DMS153 (cell line): Measurements from ENCODE around the gene CCDC40.
A peak's percentile ranks its signal among the peaks of the same experiment; 100 is the strongest.
"Not testable (repeated sequence)": the region's sequence is repeated elsewhere in the genome, so short reads cannot be mapped to it uniquely, and the experiment has no call there.

Experiments
- DNase-seq: peaks from one replicate; lab custom pipeline; 2025; lab: John Stamatoyannopoulos, UW

Gene CCDC40

DNA sequence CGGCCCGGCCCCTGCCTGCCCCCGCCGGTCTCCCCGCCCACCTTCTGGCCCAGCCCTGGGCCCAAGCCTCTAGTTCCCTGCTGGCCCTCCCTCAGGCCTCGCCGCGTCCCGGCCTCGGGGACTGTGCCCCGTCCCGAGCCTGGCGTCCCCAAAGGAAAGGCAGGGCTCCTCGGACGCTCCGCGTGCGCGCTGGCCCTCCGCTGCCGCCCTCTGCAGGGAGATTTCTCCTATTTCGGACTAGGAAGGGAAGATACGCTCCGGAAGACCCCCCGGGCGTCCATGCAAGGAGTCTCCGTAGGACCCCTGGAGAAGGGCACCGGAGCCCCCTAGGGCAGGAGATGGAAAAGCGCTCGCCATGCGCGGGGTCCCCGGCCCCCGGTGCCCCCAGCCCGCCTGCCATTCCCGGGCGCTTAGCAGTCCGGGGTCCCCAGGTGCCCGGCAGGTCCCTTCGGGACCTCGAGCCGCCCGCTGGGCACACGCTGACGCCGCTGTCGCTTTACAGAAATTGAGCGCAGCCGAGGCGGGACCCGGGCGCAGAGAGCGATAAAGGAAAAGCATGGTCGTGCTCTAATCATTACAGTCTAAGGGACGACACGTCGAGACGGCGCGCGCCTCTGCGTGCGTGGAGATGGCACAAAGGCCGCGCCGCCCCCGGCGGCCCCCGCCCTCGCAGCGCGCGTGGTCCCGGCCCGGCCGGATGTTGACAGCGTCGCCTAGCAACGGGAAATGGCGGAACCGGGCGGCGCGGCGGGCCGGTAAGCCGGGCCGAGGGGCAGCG, at the start of gene CCDC40:
TSS of gene CCDC40 (plus strand) at position 706 of the 778 bp plus-strand sequence. CDS start at position 727, 21 bp downstream.
- DNase-seq = peak; percentile 46

DNA sequence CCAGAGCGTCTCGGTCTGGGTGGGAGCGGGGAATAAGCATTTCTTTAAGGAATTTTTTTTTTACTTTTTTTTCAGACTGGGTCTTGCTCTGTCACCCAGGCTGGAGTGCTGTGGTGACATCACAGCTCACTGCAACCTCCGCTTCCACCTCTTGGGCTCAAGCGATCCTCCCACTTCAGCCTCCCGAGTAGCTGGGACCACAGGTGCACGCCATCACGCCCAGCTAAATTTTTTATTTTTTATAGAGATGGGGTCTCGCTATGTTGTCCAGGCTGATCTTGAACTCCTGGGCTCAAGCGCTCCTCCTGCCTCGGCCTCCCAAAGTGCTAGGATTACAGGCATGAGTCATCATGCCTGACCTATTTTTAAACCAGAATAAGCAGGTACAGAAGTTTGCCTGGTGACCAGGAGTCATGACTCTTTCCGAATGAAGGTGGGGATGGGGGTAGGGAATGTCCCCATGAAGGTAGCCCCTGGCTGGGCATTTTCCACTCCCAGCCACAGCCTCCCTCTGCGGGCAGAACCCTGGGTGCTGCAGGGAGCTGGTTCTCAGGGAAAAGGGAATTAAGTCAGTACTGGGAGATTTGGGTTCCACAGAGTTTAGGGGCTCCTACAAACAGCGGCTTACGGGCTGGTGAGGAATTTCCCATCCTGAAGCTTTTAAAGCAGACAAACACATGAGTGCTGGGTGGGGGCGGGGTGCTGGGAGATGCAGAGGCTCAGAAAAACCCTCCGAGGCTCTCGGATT, 49.1 kb upstream of the CCDC40 start:
- no peak for DNase-seq

- no peak for DNase-seq
Observed at GRCh38 chr17:79987935-79988184, 48.6 kb upstream of the CCDC40 start.

DNA sequence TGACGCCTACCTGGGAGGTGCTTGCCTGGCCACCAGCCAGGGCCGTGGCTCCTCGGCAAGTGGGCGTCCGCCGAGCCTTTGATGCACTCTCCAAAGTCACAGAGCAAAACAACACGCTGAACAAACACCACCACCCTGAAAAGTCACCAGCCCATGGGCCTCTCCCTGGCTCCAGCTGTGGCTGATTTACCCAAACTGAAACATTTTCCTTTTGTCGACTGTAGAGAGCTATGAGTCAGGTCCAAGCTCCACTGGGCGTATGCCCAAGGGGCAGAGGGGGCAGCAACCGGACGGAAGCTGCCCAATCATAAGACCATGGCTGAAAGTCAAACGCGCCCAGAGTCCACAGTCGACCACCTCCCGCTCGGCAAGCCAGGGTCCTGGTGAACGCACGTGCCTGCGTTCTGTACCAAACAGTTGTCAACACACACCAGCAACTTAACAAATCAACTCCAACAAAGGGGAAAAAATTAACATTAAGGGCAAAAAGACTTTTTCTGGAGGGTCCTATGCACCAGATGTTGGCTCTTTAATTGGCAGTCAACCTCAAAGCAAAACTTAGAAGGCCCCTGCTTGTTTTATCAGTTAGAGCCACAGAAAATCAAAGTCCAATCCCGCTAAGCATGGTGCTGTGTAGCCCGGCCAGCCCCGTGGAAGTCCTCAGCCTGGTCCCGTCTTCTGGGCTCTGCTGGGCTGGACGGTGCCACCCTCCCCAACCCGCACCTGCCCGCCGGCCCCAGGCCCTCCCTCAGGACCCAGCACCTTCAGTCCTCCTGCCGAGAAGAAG, 48.1 kb upstream of the CCDC40 start:
- DNase-seq = peak; percentile 57

DNA sequence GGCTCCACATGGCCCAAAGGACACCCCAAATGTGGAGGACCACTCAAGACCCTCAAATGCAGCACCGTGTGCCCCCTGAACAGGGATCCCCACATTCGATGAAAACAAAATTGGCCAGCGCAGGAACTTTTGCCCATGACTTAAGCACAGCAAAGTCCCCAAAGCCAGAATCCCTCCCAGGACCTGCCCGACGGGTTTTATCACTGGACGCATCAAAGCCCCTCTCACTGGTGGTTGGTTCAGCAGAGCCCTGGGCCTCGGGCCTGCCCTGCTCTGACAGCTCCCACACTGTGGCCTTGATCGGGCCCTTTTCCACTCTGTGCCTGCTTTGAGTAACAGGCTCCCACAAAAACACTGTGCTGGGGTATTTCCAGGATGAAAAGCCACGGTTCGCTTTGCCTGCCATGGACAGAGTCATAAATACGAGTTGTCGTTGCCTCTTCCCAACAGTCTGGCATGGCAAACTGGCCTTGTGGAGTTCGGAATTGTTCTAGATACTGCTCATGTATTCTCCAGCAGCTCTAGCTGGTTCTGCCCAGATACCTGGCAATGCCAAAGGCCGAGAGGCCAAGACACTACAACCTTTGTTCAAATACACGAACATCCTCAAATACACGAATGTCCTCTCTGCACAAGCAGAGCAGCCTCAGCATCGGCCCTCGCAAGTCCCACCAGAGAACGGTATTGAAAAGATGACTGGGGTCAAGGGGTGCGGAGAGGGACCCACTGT, 47.2 kb upstream of the CCDC40 start:
- DNase-seq = no peak

DNA sequence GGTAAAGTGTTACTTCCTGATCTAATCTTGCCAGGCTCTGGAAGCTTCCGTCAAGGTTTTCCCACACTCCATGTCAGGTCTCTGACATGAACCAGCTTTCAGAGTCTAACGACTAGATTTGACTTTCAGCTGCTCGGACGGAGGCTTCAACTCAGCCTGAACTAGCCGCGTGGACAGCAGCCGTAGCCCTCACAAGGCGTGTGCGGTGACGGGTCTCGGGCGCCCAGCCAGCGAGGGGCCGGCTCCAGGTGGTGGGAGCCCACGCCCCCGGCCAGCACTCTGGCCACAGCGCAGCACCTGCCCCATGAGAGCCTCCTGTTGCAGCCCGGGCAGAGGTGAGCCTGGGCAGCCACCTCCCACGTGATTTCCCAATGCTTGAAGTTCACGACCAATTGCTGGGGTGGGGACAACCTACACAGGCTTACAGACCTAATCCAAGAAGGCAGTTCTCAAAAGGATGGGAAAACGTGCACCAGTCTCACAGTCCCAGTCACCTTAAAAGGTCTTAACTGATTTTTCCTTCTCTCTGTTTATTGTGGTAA, 46.3 kb upstream of the CCDC40 start:
- DNase-seq = no peak

DNA sequence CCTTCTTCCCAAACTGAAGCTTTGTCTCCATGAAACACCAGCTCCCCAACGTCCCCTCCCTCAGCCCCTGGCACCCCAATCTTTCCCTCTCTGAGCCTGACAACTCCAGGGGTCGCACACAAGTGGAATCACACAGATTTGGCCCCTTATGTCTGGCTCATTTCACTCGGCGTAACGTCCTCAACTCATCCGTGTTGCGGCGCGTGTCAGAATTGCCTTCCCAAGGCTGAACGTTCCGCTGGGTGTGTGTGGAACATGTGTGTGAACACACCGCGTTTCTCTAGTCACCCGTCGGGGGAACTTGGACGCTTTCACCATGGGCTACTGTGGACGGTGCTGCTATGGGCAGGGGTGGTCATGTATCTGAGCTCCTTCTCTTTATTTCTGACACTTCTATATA, 45.7 kb upstream of the CCDC40 start:
- no peak for DNase-seq

DNA sequence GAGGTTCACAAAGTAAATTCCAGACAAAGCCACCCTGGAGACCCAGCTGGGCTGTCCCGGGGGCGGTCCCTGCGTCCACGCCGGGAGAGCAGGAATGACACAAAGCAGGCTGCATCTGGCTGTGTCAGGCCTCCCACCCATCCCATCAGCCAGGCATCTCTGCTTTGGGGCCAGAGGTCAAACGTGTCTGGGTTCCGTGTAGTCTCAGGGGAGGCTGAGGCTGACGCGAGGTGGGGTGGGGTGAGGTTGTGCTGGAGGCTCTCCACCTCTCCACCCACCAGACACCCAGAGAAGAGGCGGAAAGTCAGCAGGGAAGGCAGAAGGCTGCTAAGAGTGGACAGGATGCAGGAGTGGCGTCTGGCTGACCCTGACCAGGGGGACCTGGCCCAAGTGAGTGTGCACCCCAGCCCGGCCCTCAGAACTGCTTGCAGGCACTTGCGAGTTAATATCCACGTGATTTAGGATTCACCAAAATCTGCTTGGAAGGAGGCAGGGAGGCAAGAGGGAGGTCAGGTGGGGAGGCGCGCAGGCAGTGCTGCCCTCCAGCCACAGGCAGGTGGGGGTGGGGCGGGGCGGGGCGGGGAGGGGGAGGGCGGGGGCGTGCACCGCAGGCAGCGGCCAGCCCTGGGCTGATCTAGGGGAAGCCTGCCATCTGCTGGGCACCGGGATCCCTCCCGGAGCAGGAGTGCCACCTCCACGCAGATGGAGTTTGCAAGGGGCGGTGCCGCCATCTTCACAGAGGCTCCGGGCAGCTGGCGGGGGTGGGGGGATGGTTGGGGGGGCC, 45.1 kb upstream of the CCDC40 start:
- peak; percentile 75 for DNase-seq

- DNase-seq = peak; percentile 60
Observed at GRCh38 chr17:79991924-79992648, 44.4 kb upstream of the CCDC40 start.

DNA sequence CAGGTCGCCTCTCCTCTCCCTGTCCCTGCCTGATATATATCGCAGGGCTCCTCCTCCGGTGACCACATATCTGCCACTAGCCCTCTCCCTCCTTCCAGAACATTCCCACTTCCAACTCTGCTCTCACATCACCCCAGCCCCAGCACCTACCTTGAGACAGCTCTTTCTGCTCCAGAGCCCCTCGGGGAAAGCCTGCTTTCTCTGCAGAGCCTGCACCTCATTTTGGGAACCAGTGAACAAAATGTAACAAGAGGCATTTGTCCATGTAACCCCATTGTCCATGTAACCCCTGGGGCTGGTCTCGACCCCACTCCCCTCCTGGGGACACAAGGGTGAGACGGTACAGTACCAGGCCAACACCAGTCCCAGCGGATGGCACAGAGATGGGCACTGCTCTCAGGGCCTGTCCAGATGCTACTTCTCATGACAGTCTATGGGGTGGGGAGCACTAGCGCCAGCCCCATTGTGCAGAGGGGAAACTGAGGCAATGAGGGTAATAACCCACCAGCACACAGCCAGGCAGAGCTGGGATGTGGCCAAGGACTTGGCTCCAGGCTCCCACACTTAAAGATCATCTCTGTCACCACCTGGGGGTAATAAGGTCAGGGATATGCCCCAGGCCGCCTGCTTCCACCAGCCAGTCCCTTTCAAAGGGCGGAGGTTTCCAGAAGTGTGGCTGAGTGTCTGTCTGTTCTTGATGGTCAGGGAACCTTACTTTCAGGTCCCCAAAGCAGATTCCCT, 43.6 kb upstream of the CCDC40 start:
- peak; percentile 31 for DNase-seq

GRCh38 chr17:79993390-79994227, 42.8 kb upstream of the CCDC40 start:
- DNase-seq = peak; percentile 60

DNA sequence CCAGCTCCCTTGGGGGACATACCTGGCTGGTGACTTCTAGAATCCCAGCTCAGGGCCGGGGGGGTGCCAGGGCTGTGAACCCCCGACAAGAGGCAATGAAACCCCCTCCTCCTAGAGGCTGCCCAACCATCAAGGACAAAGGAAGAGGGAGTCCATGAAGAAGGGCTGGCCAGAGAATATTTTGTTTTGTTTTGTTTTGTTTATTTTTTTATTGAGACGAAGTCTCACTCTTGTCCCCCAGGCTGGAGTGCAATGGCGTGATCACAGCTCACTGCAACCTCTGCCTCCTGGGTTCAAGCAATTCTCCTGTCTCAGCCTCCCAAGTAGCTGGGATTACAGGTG, 42.2 kb upstream of the CCDC40 start:
- not testable (repeated sequence) for DNase-seq

- no peak for DNase-seq
Observed at GRCh38 chr17:79994602-79995001, 41.8 kb upstream of the CCDC40 start.

DNA sequence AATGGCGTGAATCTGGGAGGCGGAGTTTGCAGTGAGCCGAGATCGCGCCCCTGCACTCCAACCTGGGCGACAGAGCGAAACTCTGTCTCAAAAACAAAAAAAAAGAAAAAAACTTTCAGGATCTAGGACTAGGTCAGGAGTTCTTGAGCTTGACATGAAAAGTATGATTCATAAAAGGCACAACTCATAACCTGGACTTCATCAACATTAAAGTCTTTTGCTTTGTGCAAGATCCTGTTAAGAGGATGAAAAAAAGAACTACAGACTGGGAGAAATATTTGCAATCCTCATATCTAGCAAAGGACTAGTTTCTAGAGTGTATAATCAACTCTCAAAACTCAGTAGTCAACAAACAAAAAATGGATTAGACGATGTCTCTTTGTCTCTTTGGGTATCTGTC, 40.7 kb upstream of the CCDC40 start:
- no peak for DNase-seq

GRCh38 chr17:79996291-79996690, 40.2 kb upstream of the CCDC40 start:
- DNase-seq = no peak

GRCh38 chr17:79997011-79997660, 39.3 kb upstream of the CCDC40 start:
- peak; percentile 81 for DNase-seq

- no peak for DNase-seq
Observed at GRCh38 chr17:80000136-80000535, 36.3 kb upstream of the CCDC40 start.
